Limb (tissue), 2 donors: ENCODE measurements around the gene PCDHGA8.
"Not testable (repeated sequence)": the region's sequence is repeated elsewhere in the genome, so short reads cannot be mapped to it uniquely, and the experiment has no call there.

ENCODE experiments used
- DNase-seq, 2 donors: peaks; one replicate each; pipeline ENCODE4 v3.0.0-alpha.2; 2016; ENCODE audit errors: extremely low spot score in 2 of 2

PCDHGA8 gene

DNA sequence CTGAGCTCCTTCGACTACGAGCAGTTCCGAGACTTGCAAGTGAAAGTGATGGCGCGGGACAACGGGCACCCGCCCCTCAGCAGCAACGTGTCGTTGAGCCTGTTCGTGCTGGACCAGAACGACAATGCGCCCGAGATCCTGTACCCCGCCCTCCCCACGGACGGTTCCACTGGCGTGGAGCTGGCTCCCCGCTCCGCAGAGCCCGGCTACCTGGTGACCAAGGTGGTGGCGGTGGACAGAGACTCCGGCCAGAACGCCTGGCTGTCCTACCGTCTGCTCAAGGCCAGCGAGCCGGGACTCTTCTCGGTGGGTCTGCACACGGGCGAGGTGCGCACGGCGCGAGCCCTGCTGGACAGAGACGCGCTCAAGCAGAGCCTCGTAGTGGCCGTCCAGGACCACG is 39.9 kb downstream of the PCDHGA8 start:
- DNase-seq, result not testable (repeated sequence)

DNA sequence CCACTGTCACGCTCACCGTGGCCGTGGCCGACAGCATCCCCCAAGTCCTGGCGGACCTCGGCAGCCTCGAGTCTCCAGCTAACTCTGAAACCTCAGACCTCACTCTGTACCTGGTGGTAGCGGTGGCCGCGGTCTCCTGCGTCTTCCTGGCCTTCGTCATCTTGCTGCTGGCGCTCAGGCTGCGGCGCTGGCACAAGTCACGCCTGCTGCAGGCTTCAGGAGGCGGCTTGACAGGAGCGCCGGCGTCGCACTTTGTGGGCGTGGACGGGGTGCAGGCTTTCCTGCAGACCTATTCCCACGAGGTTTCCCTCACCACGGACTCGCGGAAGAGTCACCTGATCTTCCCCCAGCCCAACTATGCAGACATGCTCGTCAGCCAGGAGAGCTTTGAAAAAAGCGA is 40.3 kb downstream of the PCDHGA8 start:
- not testable (repeated sequence) for DNase-seq

DNA sequence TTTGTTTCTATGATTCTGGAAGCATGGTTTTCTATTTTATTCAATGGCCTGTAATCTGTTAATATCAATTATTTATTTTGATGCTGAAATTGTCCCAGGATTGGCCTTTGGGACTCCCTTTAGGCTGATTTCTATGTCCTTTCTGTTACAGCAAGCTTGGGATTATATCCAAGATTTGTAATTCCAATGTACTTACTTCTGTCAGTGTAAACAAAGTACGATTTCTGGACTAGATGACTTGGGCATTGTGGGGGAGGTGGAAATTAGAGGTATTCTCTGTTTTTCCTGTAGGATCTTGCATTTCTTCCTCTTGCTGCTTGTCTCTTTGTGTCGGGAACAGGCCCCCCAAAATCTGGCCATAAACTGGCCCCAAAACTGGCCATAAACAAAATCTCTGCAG is 41.6 kb downstream of the PCDHGA8 start:
- no peak for DNase-seq

DNA sequence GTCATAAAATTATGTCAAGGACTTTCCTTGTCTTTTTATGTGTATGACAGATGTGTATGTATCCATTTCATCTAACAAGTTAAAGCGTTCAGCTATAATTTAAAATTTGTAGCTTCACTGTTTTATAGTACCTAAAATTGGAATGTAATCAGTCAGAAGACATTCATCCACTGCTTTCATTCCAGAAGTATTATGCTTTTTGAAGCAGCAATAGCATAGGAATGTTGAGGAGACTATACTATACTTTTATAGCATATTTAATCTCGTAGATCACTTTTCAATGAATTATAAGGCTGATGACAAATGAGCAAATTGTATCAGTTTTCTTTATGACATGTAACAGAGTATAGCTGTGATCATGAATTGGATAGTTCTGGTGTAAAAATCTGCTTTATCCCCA is 44.8 kb downstream of the PCDHGA8 start:
- no peak for DNase-seq

DNA sequence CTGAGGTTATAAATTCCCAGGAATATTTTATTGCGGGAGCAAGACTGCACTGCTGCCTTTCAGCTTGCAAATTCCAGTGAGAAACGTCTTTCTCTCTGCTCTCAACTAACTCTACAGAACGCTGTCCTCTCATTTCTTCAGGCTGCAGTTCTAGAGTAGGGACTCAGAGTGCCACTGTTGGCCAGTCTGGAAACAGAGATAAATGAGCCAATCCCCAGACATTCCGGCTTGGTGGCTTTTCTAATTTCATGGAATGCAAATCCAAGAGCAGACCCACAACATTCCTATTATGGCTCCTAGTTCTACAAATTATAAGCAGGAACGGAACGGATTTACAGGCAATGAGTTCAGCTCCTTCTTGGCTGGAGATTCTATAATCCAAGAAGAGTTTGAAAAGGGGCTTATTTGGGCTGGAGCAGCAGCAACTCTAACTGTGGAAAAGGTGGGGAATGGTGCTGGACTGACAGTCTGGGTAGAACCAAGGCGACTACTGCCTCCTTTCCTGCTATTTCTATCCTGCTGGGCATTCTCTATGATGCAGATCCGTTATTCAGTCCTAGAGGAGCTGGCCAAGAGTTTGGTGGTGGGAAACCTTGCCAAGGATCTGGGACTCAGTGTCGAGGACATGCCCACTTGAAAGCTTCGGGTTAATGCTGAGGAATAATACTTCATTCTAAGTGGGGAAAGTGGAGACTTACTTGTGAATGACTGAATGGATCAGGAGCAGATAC is 47.1 kb downstream of the PCDHGA8 start:
- DNase-seq, result no peak

DNA sequence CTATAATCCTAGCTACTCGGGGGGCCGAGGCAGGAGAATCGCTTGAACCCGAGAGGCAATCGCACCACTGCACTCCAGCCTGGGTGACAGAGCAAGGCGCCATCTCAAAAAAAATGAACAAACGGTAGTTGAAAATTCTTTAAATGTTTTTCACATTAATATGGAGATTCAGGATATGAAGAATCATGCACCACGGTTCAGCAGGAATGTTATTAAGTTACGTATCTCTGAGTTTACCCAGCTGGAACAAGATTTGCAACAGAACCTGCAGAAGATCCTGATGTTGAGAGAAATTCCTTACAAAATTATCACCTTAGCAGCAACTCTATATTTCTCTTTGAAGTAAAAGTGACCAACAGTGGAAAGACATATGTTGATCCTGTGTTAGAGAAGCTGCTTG is 47.9 kb downstream of the PCDHGA8 start:
- DNase-seq, result no peak

DNA sequence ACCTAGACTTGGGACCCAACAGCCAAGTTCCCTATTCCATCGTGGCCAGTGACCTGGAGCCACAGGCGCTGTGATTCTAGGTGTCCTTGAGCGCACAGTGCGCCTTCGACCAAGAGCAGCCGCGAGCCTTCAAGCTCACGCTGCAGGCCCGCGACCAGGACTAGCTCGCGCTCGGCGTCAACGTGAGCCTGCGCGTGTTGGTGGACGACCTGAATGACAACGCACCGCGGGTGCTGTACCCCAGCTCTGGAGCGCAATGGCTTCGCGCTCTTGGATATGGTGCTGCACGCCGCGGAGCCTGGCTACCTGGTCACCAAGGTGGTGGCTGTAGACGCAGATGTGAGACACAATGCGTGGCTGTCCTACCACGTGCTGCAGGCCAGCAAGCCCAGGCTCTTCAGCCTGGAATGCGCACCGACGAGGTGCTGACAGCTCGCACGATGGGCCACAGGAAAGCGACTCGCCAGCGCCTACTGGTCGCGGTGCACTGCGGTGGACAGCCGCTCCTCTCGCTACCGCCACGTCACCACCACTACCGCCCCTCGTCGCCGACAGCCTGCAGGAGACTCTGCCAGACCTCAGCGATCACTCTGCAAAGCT is 49.2 kb downstream of the PCDHGA8 start:
- no peak for DNase-seq
